WERI-Rb-1 (cell line): ENCODE measurements around the gene SLC19A3.

ENCODE experiments used
- DNase-seq: peaks from one replicate; pipeline ENCODE4 v3.0.0-alpha.2; 2020
- H3K27ac ChIP-seq: fragments of 250-450 bp; sonication (Bioruptor Pico); 2 replicates; pipeline ENCODE4 v1.5.1; 2020; ENCODE audit warnings: mild to moderate bottlenecking, moderate library complexity
- H3K27me3 ChIP-seq: fragments of 250-450 bp; sonication (Bioruptor Pico); 2 replicates; pipeline ENCODE4 v1.5.1; 2021; ENCODE audit warnings: mild to moderate bottlenecking, low read depth, moderate library complexity; ENCODE audit not compliant: insufficient read depth, severe bottlenecking
- H3K36me3 ChIP-seq: fragments of 250-450 bp; sonication (Bioruptor Pico); 2 replicates; pipeline ENCODE4 v1.5.1; 2020; ENCODE audit warnings: mild to moderate bottlenecking, moderate library complexity
- H3K4me3 ChIP-seq: 2 replicates; pipeline ENCODE4 v1.5.1; 2011; ENCODE audit warnings: low read depth, mild to moderate bottlenecking, control low read depth, low read length
- H3K9me3 ChIP-seq: fragments of 250-450 bp; sonication (Bioruptor Pico); 2 replicates; pipeline ENCODE4 v1.5.1; 2021; ENCODE audit warnings: mild to moderate bottlenecking, moderate library complexity; ENCODE audit not compliant: severe bottlenecking
- CTCF ChIP-seq: IDR thresholded peaks from 2 replicates; pipeline ENCODE4 v1.5.1; 2011; ENCODE audit warnings: low read depth, mild to moderate bottlenecking, control low read depth, inconsistent platforms, low read length

The SLC19A3 gene

GRCh38 chr2:227706859-227707258 is 11.0 kb downstream of the SLC19A3 start:
- no peak for TF ChIP-seq CTCF

GRCh38 chr2:227703961-227704360 is 13.9 kb downstream of the SLC19A3 start:
- no peak for TF ChIP-seq CTCF
- H3K27ac ChIP-seq: no peak overlapping the region

More at GRCh38 chr2:227706859-227707258, 11.0 kb downstream of the SLC19A3 start:
- no peaks in the 10 kb centered on the region for H3K36me3 ChIP-seq
- peaks cover 15% of the 10 kb centered on the region for H3K27me3 ChIP-seq
- no peak overlapping the region for H3K4me3 ChIP-seq
- H3K9me3 ChIP-seq: no peaks in the 10 kb centered on the region
- DNase-seq: no peak
- no peak overlapping the region for H3K27ac ChIP-seq

GRCh38 chr2:227703280-227703732 is 14.5 kb downstream of the SLC19A3 start:
- H3K9me3 ChIP-seq: no peaks in the 10 kb centered on the region
- no peak for TF ChIP-seq CTCF
- DNase-seq: no peak
- H3K27ac ChIP-seq: no peak overlapping the region
- H3K4me3 ChIP-seq: no peak overlapping the region
- peaks cover 14% of the 10 kb centered on the region for H3K27me3 ChIP-seq
- H3K36me3 ChIP-seq: no peaks in the 10 kb centered on the region

More at GRCh38 chr2:227703961-227704360, 13.9 kb downstream of the SLC19A3 start:
- DNase-seq: no peak
- H3K27me3 ChIP-seq: peaks cover 15% of the 10 kb centered on the region
- no peak overlapping the region for H3K4me3 ChIP-seq
- no peaks in the 10 kb centered on the region for H3K36me3 ChIP-seq
- H3K9me3 ChIP-seq: no peaks in the 10 kb centered on the region

GRCh38 chr2:227701556-227701955 is 16.3 kb downstream of the SLC19A3 start:
- no peak for TF ChIP-seq CTCF
- Histone ChIP-seq H3K27me3 (peaks cover 10% of the 10 kb centered on the region), H3K27ac (no peak overlapping the region), H3K4me3 (no peak overlapping the region), H3K9me3 (no peaks in the 10 kb centered on the region), H3K36me3 (no peaks in the 10 kb centered on the region)
- no peak for DNase-seq

DNA sequence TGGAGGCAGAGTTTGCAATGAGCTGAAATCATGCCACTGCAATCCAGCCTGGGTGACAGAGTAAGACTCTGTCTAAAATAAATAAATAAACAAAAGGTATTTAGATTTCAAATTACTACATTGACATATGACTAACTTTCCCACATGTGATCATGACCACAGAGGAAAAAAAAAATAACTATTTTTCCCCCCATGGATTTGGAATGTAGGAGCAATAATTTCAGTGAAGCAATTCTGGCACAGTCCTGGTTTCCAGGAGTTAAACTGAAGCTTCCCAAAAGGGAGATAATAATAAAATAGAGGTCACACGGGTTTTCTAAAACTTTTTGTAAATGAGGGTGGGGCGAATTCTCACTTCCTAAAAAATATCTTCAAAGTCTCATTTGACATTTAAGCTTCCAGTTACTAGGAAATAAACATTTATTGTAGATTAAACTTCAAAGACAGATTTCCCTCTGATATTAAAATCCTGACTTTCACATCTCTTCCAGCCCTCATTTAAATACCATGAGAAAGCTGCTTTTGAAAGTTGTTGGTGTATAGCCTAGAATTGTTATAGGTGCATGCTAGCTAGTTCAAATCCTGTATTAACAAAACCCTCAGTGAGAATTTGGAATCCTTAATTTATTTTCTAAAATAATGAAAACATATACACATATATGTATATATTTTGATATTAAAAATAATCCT is 20.7 kb downstream of the SLC19A3 start:
- Histone ChIP-seq H3K27me3 (peaks cover 8% of the 10 kb centered on the region), H3K4me3 (no peak overlapping the region), H3K9me3 (no peaks in the 10 kb centered on the region), H3K36me3 (no peaks in the 10 kb centered on the region), H3K27ac (no peak overlapping the region)
- DNase-seq: no peak
- no peak for TF ChIP-seq CTCF

DNA sequence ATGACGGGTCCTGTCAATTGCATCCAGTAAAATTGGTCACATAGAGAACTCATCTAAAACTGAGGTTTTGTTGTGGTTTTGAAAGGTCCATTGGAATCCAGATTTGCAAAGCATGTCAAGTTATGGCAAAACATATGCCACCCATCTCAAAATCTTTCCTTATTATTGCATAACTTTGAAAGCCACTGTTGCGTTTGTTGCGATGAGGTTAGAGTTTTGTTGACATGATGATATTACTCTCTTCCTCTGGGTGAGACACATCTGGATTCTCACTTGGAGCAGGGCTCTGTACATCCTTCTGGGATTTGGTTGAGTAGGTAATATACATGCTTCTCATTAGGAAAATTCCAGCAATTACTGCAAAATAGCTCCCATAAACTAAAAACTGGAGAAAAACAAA is 30.6 kb downstream of the SLC19A3 start:
- peaks cover 2% of the 10 kb centered on the region for H3K27me3 ChIP-seq
- H3K36me3 ChIP-seq: no peaks in the 10 kb centered on the region
- no peaks in the 10 kb centered on the region for H3K9me3 ChIP-seq
- H3K27ac ChIP-seq: no peak overlapping the region
- DNase-seq: no peak
- H3K4me3 ChIP-seq: no peak overlapping the region
- TF ChIP-seq CTCF: no peak
